ENCODE data around the gene RACK1.

Gene RACK1

GRCh38 chr5:181234455-181235306, 9.0 kb downstream of the RACK1 start:
- in situ Hi-C loops (cut with MboI; ENCODE audit: low sequenced_read_pairs): no loop called here

GRCh38 chr5:181233801-181234454, 9.8 kb downstream of the RACK1 start:
- in situ Hi-C loops (cut with MboI; ENCODE audit: low sequenced_read_pairs): no loop called here

GRCh38 chr5:181233088-181233800, 10.5 kb downstream of the RACK1 start:
- in situ Hi-C loops (cut with MboI; ENCODE audit: low sequenced_read_pairs): no loop called here

GRCh38 chr5:181232593-181232992, 11.1 kb downstream of the RACK1 start:
- in situ Hi-C loops (cut with MboI; ENCODE audit: low sequenced_read_pairs): no loop called here

GRCh38 chr5:181231432-181231831, 12.3 kb downstream of the RACK1 start:
- in situ Hi-C loops (cut with MboI; ENCODE audit: low sequenced_read_pairs): no loop called here

GRCh38 chr5:181230551-181230950, 13.2 kb downstream of the RACK1 start:
- in situ Hi-C loops (cut with MboI; ENCODE audit: low sequenced_read_pairs): no loop called here

GRCh38 chr5:181229996-181230395, 13.7 kb downstream of the RACK1 start:
- in situ Hi-C loops (cut with MboI; ENCODE audit: low sequenced_read_pairs): no loop called here

- in situ Hi-C loops (cut with MboI; ENCODE audit: low sequenced_read_pairs): no loop called here
Observed at GRCh38 chr5:181224390-181225229, 19.1 kb downstream of the RACK1 start.

- in situ Hi-C loops (cut with MboI; ENCODE audit: low sequenced_read_pairs): no loop called here
Observed at GRCh38 chr5:181223729-181224389, 19.8 kb downstream of the RACK1 start.

GRCh38 chr5:181223058-181223728, 20.5 kb downstream of the RACK1 start, which contains the start of gene TRIM41:
Gene TRIM41, plus strand, starts transcription at chr5:181223281. Its CDS starts 719 bp downstream, at chr5:181224000.
- in situ Hi-C loops (cut with MboI; ENCODE audit: low sequenced_read_pairs): no loop called here

- in situ Hi-C loops (cut with MboI; ENCODE audit: low sequenced_read_pairs): no loop called here
Observed at GRCh38 chr5:181222630-181223057, 21.1 kb downstream of the RACK1 start.

- in situ Hi-C loops (cut with MboI; ENCODE audit: low sequenced_read_pairs): no loop called here
Observed at GRCh38 chr5:181221792-181222629, 21.7 kb downstream of the RACK1 start.

- in situ Hi-C loops (cut with MboI; ENCODE audit: low sequenced_read_pairs): no loop called here
Observed at GRCh38 chr5:181221105-181221791, 22.5 kb downstream of the RACK1 start.

- in situ Hi-C loops (cut with MboI; ENCODE audit: low sequenced_read_pairs): no loop called here
Observed at GRCh38 chr5:181220178-181220515, 23.6 kb downstream of the RACK1 start.

- in situ Hi-C loops (cut with MboI; ENCODE audit: low sequenced_read_pairs): no loop called here
Observed at GRCh38 chr5:181219262-181220177, 24.2 kb downstream of the RACK1 start.

GRCh38 chr5:181218795-181219124, 24.9 kb downstream of the RACK1 start:
- in situ Hi-C loops (cut with MboI; ENCODE audit: low sequenced_read_pairs): no loop called here

- in situ Hi-C loops (cut with MboI; ENCODE audit: low sequenced_read_pairs): no loop called here
Observed at GRCh38 chr5:181217803-181218062, 26.0 kb downstream of the RACK1 start.

All from hTERT RPE-1 (cell line).